Activated effector memory CD4-positive, alpha-beta T cell treated with Interleukin-2 at 50 U/mL for 16 hours (primary cell): ENCODE measurements around the gene RNU6-9.

Source experiments
- DNase-seq: peaks from one replicate; pipeline ENCODE4 v3.0.0-alpha.2; 2020

The RNU6-9 gene

GRCh38 chr19:937259-937694 lies 44.0 kb downstream of the RNU6-9 start:
- DNase-seq: no peak

- no peak for DNase-seq
Measured at GRCh38 chr19:938233-938923, 45.1 kb downstream of the RNU6-9 start.

- no peak for DNase-seq
Measured at GRCh38 chr19:939439-939838, 46.2 kb downstream of the RNU6-9 start.

- no peak for DNase-seq
Measured at GRCh38 chr19:939922-940321, 46.6 kb downstream of the RNU6-9 start.

GRCh38 chr19:940591-941291 lies 47.5 kb downstream of the RNU6-9 start:
- peak; percentile 69 for DNase-seq

- DNase-seq: no peak
Measured at GRCh38 chr19:941292-942132, 48.2 kb downstream of the RNU6-9 start.

GRCh38 chr19:942133-942645 lies 48.9 kb downstream of the RNU6-9 start:
- DNase-seq: no peak
